HFFc6 (cell line): ENCODE results near the gene DGKZ. TPM values are rescaled to one million over a fixed set of nuclear protein-coding genes. Genes with fewer than 3 reads are reported as not detected.
A peak's percentile ranks its signal among the peaks of the same experiment; 100 is the strongest.

Source experiments
- DNase-seq: peaks from one replicate; pipeline ENCODE4 v3.0.0-alpha.2; 2018
- H3K27ac Mint-ChIP-seq: 2 replicates; pipeline ENCODE4 v1.8.0; 2020; ENCODE audit warnings: mild to moderate bottlenecking, mixed read lengths
- H3K27me3 Mint-ChIP-seq: 2 replicates; pipeline ENCODE4 v1.8.0; 2021; ENCODE audit warnings: mild to moderate bottlenecking, moderate library complexity, mixed read lengths; ENCODE audit not compliant: insufficient read depth
- H3K36me3 Mint-ChIP-seq: 2 replicates; pipeline ENCODE4 v1.8.0; 2021; ENCODE audit warnings: low read depth, mixed read lengths
- H3K4me1 Mint-ChIP-seq: 2 replicates; pipeline ENCODE4 v1.8.0; 2020; ENCODE audit warnings: low read depth, mixed read lengths
- H3K4me3 Mint-ChIP-seq: 2 replicates; pipeline ENCODE4 v1.8.0; 2020; ENCODE audit warnings: mild to moderate bottlenecking, moderate library complexity, mixed read lengths
- H3K9me3 Mint-ChIP-seq: 2 replicates; pipeline ENCODE4 v1.8.0; 2020; ENCODE audit warnings: mild to moderate bottlenecking, mixed read lengths
- CTCF ChIP-seq: fragments of 200-600 bp; sonication (generic); IDR thresholded peaks from 2 replicates; pipeline ENCODE4 v1.5.0; 2021; ENCODE audit warnings: antibody characterized with exemption, mild to moderate bottlenecking
- total RNA-seq, 6 experiments: library from RNA; stranded (reverse); fragmentation: NEBNext Ultra II Directional; extraction: Animal tissue kit (Norgen Biotek cat#: 25700); gene quantifications; 2 replicates in 1 of 6; 3 replicates in 5 of 6; pipeline ENCODE4 v1.2.3, GENCODE V29; 2021

DGKZ gene
- total RNA-seq, 6 experiments from 2014 or later: 40.4 to 49.8 (median 46.2) TPM

- Mint-ChIP-seq H3K9me3 (no peaks in the 10 kb centered on the region), H3K36me3 (no peaks in the 10 kb centered on the region), H3K4me1 (peaks cover 19% of the 10 kb centered on the region), H3K4me3 (no peak overlapping the region), H3K27me3 (no peaks in the 10 kb centered on the region; the same call in none of the 2 replicates), H3K27ac (no peak overlapping the region)
- DNase-seq: no peak
- no peak for TF ChIP-seq CTCF
Observed at GRCh38 chr11:46356924-46357482, 9.7 kb downstream of the DGKZ start.

- no peak for TF ChIP-seq CTCF
- H3K36me3 Mint-ChIP-seq: no peaks in the 10 kb centered on the region
- H3K4me3 Mint-ChIP-seq: no peak overlapping the region
- no peaks in the 10 kb centered on the region; the same call in none of the 2 replicates for H3K27me3 Mint-ChIP-seq
- H3K4me1 Mint-ChIP-seq: peaks cover 21% of the 10 kb centered on the region
- DNase-seq: no peak
- no peaks in the 10 kb centered on the region for H3K9me3 Mint-ChIP-seq
- no peak overlapping the region for H3K27ac Mint-ChIP-seq
Observed at GRCh38 chr11:46357483-46357936, 10.2 kb downstream of the DGKZ start.

GRCh38 chr11:46359953-46360352, 12.7 kb downstream of the DGKZ start:
- Mint-ChIP-seq H3K4me3 (no peak overlapping the region), H3K36me3 (no peaks in the 10 kb centered on the region), H3K4me1 (peaks cover 30% of the 10 kb centered on the region), H3K9me3 (no peaks in the 10 kb centered on the region), H3K27me3 (no peaks in the 10 kb centered on the region; the same call in none of the 2 replicates), H3K27ac (no peak overlapping the region)
- no peak for DNase-seq
- TF ChIP-seq CTCF: no peak

GRCh38 chr11:46360878-46361277, 13.6 kb downstream of the DGKZ start:
- H3K4me3 Mint-ChIP-seq: no peak overlapping the region
- H3K27me3 Mint-ChIP-seq: no peaks in the 10 kb centered on the region; the same call in none of the 2 replicates
- TF ChIP-seq CTCF: no peak
- peak overlapping the region; percentile 67 for H3K27ac Mint-ChIP-seq
- no peaks in the 10 kb centered on the region for H3K9me3 Mint-ChIP-seq
- no peaks in the 10 kb centered on the region for H3K36me3 Mint-ChIP-seq
- no peak for DNase-seq
- peaks cover 30% of the 10 kb centered on the region for H3K4me1 Mint-ChIP-seq

- no peak for TF ChIP-seq CTCF
- Mint-ChIP-seq H3K9me3 (no peaks in the 10 kb centered on the region), H3K4me1 (peaks cover 25% of the 10 kb centered on the region), H3K36me3 (no peaks in the 10 kb centered on the region), H3K27me3 (no peaks in the 10 kb centered on the region; the same call in none of the 2 replicates), H3K27ac (peak overlapping the region; percentile 67), H3K4me3 (no peak overlapping the region)
- DNase-seq: no peak
Observed at GRCh38 chr11:46361283-46362155, 14.3 kb downstream of the DGKZ start.
